Hindlimb muscle (tissue), 1 donor: Measurements from ENCODE around the gene WDR91. TPM values are rescaled to one million over a fixed set of nuclear protein-coding genes. Genes with fewer than 3 reads are reported as not detected.
"Not testable (repeated sequence)": the region's sequence is repeated elsewhere in the genome, so short reads cannot be mapped to it uniquely, and the experiment has no call there.

Experiments
- DNase-seq: peaks from one replicate; pipeline ENCODE4 v3.0.0-alpha.2; 2013
- polyA plus RNA-seq: library from polyadenylated mRNA; unstranded; fragments of 120-200 nt; gene quantifications from one replicate; pipeline ENCODE4 v1.2.1, GENCODE V29; 2013; ENCODE audit not compliant: insufficient read length

Gene WDR91
- 11.1 TPM for polyA plus RNA-seq

DNA sequence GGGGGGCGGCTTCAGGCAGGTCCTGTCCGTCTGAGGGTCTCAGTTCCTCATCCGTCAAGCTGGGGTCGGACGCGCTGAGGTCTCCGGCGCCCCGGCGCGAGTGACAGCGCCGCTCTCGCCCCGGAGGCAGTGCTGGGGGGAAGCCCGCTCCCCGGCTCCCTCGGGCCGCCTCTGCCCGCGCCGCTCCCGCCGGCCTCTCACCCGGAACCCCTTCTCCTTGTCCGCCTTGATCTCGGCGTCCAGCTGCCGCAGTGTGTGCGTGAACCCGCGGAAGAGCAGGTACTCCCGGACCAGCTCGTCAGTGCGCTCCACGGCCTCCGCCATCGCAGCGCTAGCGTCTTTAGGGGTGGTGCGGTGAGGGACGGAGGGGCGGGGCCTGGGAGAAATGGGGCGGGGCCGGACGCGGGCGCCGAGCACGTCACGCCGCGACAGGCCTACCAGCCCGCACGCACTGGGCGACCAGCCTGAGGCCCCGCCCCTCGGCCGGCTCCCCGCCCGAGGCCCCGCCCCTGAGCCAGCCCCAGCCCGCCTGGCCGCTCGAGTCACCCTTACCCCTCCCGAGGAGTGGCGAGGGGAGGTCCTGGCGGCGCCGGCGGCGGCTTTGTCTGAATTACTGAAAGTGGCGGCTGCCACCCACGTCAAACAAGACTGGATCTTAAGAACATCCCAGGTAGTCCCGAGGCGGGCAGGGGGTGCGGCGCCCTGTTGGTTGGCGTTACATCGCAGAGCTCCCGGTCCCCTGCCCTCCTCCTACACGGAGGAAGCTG, at the start of gene WDR91:
Gene WDR91, minus strand, starts transcription at position 348 of the 767 bp plus-strand sequence. Its CDS starts 24 bp downstream, at position 324.
- DNase-seq = peak; percentile 95

- DNase-seq = no peak
These were observed 49.1 kb upstream of the WDR91 start for GRCh38 chr7:135260470-135260869.

GRCh38 chr7:135259702-135260101, 48.4 kb upstream of the WDR91 start:
- DNase-seq = no peak

DNA sequence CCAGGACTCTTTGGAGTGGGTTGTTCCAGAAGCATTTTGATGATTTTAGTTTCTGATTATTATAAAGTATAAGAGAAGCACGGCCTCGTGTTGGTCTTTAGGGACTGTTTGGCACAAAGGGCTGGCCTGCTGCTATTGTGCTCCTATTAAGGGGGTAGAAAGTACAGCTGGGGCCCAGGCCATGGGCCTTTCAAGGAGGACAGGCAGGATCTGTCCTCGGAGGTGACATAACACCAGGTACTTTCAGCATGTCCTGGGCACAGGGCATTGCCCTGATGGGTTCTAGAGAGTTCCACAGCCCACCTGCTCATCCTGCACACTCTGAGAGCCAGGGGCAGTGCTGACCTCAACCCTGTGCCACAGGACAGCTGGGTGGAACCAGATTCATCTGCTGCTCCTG, 47.3 kb upstream of the WDR91 start:
- DNase-seq = no peak

DNA sequence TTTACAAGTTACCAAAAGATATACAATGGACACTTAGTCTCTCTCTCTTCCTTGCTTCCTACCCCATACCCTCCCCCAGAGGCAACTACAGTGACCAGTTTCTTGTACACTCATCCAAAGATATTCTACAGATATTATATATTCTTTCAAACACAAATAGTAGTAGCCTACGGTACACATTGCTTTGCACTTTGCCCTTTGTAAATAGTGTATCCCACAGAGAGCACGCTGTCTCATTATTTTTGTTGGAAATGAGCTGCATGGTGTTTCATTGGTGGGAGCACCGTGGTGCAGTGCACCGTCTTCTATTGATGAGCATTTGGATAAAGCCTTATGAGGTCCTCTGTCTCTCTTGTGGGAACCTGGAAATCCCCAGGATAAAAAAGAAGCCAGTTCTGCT, 46.5 kb upstream of the WDR91 start:
- no peak for DNase-seq

DNA sequence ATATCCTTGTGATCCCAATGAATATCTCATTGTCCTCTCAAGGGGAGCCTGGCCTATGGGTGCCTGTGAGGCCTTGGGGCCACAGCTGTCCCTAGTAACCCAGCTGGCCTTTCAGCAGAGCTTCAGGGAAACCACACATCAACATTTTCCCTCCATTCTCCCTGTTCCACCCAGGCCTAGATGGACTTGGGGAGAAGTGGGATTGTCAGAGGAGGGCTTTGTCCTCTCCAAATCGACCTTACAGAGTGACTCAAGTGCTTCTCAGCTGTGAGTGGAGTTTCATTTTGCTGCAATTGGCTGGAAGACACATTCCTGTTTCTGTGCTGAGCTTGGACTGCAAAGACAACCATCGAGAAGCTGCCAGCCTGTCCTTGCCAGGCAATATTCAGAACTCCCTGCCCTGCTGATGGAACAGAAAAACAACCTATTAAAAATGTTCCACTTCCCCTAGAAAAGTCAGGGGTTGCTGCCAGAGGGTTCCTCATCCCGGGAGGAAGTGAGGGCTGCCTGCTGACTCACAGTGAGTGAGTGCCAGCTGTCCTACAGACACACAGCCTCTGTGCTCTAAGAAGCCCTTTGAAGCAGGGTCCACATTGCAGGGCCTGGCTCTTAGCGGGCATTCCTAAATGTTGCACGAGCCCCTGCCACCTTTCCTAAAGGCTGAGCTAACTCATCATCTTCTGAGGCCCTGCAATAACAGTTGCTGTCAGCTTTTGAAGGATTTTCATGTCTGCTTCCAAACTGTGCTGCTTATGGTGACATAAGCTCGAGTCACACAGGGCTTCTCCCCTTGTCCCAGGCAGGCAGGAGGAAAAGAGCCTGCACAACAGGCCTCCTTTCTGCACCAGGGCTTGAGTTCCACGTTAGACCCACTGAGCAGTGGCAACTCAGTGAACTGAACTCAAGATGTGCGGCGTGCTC, 42.8 kb upstream of the WDR91 start:
- DNase-seq = peak; percentile 77

- DNase-seq = no peak
These were observed 40.4 kb upstream of the WDR91 start for GRCh38 chr7:135251496-135252391.

GRCh38 chr7:135248546-135248945, 37.2 kb upstream of the WDR91 start:
- no peak for DNase-seq

- DNase-seq = no peak
These were observed 36.6 kb upstream of the WDR91 start for GRCh38 chr7:135247746-135248471.

- DNase-seq = no peak
These were observed 35.0 kb upstream of the WDR91 start for GRCh38 chr7:135246191-135246825.

GRCh38 chr7:135245226-135246190, 34.2 kb upstream of the WDR91 start:
- no peak for DNase-seq

DNA sequence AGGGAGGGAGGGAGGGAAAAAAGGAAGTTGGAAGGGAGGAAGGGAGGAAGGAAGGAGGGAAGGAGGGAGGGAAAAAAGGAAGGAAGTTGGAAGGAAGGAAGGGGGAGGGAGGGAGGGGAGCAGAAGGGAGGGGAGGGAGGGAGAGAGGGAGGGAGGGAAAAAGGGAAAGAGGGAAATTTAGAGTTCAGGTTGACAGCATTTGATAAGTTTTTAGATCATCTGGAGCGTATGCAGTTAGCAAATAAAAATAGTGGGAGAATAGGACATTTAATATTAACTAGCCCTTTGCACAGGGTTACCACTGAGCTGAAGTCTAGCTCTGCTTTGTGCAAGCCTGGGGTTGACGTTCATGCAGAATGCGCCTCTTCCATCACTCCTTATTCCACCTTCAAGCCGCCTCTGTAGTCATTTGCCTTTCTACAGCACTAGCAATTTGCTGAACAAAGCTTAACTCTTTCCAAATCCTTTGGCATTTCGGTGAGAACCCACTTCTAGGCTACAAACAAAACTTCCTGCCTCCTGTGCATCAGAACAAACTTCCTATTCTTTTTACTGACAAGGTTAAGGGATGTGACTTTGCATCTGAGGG, 30.9 kb upstream of the WDR91 start:
- no peak for DNase-seq

- no peak for DNase-seq
These were observed 29.1 kb upstream of the WDR91 start for GRCh38 chr7:135240441-135240840.

- no peak for DNase-seq
These were observed 27.9 kb upstream of the WDR91 start for GRCh38 chr7:135239263-135239662.

DNA sequence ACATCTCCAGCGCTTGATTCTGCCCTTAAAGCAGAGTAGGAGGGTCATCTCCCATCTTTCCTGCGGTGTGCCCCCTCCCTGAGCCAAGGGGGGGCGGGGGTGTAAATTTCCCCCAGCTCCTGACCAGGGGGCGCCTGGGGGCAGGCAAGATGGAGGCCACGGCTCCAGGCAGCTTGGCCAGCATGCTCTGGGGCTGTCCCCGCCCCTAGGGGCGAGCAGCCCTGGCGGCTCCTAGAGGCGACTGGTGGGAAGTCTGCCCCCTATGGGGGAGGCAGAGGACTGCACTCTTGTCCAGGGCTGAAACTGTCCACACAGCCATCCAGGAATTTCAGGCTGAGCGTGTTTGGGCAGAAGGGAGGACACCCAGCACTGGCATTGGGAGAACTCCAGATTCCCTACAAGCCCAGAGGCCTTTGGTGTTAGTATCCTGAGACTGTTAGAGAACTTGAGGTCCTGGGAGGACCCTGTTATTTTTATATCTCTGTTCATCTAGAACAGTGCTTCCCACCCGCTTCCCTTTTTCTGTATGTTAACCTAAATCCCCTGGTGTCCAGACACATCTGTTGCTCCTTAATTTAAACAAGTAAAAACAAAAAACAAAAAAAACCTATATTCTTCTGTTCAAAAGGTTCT, 26.9 kb upstream of the WDR91 start:
- no peak for DNase-seq

DNA sequence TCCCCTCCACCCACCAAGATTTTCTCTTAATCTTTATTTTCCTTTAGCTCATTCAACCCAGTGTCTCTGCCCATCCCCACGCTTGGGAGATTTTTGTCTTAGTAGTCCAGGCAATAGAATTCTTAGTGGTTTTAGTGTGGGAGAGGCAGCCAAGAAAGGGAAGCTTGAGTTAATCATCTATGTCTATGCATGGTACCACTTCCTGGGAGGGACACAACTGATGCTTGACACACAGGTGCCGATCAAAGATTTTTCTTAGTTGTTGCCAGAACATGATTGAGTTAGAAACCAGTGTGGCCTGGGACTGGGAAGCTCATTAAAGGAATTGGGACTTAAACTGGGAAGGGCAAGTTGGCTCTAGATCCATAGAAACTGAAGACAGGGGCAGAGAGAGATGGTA, 25.4 kb upstream of the WDR91 start:
- DNase-seq = no peak

DNA sequence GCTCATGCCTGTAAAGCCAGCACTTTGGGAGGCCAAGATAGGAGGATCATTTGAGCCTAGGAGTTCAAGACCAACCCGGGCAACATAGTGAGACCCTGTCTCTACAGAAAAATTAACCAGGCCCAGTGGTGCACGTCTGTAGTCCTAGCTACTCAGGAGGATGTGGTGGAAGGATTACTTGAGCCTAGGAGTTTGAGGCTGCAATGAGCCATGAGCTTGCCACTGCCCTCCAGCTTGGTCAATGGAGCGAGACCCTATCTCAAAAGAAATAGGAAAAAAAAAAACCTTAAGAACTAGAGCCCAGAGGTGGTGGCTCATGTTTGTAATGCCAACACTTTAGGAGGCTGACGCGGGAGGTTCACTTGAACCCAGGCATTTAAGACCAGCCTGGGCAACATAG, 24.5 kb upstream of the WDR91 start:
- no peak for DNase-seq

DNA sequence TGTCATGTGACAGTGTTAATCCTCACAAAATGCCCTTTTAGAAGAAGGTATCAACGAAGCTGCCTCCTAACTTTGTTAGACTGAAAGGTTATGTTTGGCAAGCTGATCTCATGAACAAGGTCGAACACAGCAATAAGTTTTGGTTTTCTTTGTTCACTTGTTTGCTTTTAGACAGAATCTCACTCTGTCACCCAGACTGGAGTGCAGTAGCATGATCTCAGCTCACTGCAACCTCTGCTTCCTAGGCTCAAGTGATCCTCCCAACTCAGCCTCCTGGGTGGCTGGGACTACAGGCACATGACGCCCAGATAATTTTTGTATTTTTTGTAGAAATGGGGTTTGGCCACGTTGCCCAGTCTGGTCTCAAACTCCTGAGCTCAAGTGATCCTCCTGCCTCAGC, 23.4 kb upstream of the WDR91 start:
- no peak for DNase-seq

DNA sequence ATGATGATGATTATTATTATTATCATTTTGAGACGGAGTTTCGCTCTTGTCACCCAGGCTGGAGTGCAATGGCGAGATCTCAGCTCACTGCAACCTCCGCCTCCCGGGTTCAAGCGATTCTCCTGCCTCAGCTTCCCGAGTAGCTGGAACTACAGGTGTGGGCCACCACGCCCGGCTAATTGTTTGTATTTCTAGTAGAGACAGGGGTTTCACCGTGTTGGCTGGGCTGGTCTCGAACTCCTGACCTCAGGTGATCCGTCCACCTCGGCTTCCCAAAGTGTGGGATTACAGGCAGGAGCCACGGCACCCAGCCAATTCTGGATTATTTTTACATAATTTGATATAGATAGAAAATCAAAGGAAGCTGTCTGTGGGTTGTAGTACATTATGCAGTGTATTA, 22.8 kb upstream of the WDR91 start:
- not testable (repeated sequence) for DNase-seq
